Measurements from ENCODE around the gene FHOD1.

Gene FHOD1

DNA sequence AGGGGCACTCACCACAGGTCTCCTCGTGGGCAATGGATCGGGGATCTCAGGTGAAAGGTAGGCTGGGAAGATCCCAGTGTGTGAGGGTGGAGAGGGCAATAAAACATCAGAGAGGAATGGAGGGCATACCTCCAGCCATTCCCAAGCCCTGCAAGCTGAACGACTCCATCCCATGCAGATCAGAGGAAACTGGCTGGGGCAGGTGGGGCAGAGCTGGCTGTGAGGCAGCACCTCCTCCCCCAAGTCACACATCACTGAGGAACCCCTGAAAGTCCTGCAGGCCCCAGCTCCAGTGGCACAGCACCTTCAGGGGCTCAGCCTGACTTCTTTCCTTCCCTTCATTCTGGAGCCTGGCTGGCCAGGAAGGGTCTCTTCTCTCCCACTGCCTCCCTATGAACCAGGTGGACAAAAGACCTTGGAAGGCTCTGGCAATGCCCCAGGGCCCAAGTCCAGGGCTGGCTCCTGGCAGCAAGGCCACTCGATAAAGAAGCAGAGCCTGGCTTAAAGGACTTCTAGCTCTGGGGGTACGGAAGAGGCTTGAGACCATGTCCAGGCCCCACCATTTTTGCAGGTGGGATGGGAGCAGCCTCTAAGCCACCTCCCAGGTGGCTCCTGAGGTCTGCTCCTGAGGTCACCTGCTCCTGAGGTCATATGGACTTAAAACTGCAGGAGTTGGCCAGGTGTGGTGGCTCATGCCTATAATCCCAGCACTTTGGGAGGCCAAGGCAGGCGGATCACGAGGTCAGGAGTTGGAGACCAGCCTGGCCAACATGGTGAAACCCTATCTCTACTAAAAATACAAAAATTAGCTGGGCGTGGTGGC lies 33.9 kb downstream of the FHOD1 start:
- Histone ChIP-seq H3K4me3 (replicated peaks; ENCODE audit: insufficient read depth, low read length) (no peak overlapping the region), H3K27ac (replicated peaks) (no peak overlapping the region), H3K27me3 (ENCODE audit: insufficient read depth, poor library complexity, severe bottlenecking) (no peaks in the 10 kb centered on the region)
- no peak for TF ChIP-seq POLR2AphosphoS5 (IDR thresholded peaks at IDR 0.05; ENCODE audit: low read depth)
- TF ChIP-seq, protein P1, sequence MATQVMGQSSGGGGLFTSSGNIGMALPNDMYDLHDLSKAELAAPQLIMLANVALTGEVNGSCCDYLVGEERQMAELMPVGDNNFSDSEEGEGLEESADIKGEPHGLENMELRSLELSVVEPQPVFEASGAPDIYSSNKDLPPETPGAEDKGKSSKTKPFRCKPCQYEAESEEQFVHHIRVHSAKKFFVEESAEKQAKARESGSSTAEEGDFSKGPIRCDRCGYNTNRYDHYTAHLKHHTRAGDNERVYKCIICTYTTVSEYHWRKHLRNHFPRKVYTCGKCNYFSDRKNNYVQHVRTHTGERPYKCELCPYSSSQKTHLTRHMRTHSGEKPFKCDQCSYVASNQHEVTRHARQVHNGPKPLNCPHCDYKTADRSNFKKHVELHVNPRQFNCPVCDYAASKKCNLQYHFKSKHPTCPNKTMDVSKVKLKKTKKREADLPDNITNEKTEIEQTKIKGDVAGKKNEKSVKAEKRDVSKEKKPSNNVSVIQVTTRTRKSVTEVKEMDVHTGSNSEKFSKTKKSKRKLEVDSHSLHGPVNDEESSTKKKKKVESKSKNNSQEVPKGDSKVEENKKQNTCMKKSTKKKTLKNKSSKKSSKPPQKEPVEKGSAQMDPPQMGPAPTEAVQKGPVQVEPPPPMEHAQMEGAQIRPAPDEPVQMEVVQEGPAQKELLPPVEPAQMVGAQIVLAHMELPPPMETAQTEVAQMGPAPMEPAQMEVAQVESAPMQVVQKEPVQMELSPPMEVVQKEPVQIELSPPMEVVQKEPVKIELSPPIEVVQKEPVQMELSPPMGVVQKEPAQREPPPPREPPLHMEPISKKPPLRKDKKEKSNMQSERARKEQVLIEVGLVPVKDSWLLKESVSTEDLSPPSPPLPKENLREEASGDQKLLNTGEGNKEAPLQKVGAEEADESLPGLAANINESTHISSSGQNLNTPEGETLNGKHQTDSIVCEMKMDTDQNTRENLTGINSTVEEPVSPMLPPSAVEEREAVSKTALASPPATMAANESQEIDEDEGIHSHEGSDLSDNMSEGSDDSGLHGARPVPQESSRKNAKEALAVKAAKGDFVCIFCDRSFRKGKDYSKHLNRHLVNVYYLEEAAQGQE (IDR thresholded peaks at IDR 0.05; ENCODE audit: insufficient replicate concordance, low read depth): no peak
- TF ChIP-seq CTCF (IDR thresholded peaks at IDR 0.05; ENCODE audit: insufficient read depth, low read length): no peak
- no peak for TF ChIP-seq GABPA (IDR thresholded peaks at IDR 0.05; ENCODE audit: low read depth)
- TF ChIP-seq SPI1 (IDR thresholded peaks at IDR 0.05; ENCODE audit: borderline replicate concordance, low read depth): no peak
- DNase-seq (ENCODE audit: low read depth in 1 of 2, low spot score in 1 of 2): no peak

GRCh38 chr16:67212766-67213165 lies 34.5 kb downstream of the FHOD1 start:
- H3K4me3 ChIP-seq (replicated peaks; ENCODE audit: insufficient read depth, low read length): no peak overlapping the region
- H3K27ac ChIP-seq (replicated peaks): no peak overlapping the region
- no peaks in the 10 kb centered on the region for H3K27me3 ChIP-seq (ENCODE audit: insufficient read depth, poor library complexity, severe bottlenecking)
- DNase-seq (ENCODE audit: low read depth in 1 of 2, low spot score in 1 of 2): no peak
- TF ChIP-seq, protein P1 (IDR thresholded peaks at IDR 0.05; ENCODE audit: insufficient replicate concordance, low read depth): no peak
- TF ChIP-seq SPI1 (IDR thresholded peaks at IDR 0.05; ENCODE audit: borderline replicate concordance, low read depth) (no peak), CTCF (IDR thresholded peaks at IDR 0.05; ENCODE audit: insufficient read depth, low read length) (no peak)

GRCh38 chr16:67211674-67212073 lies 35.6 kb downstream of the FHOD1 start:
- Histone ChIP-seq H3K27me3 (ENCODE audit: insufficient read depth, poor library complexity, severe bottlenecking) (no peaks in the 10 kb centered on the region), H3K4me3 (replicated peaks; ENCODE audit: insufficient read depth, low read length) (no peak overlapping the region), H3K27ac (replicated peaks) (no peak overlapping the region)
- TF ChIP-seq SPI1 (IDR thresholded peaks at IDR 0.05; ENCODE audit: borderline replicate concordance, low read depth): no peak
- TF ChIP-seq, protein P1 (IDR thresholded peaks at IDR 0.05; ENCODE audit: insufficient replicate concordance, low read depth): no peak
- no peak for TF ChIP-seq CTCF (IDR thresholded peaks at IDR 0.05; ENCODE audit: insufficient read depth, low read length)
- no peak for TF ChIP-seq POLR2AphosphoS5 (IDR thresholded peaks at IDR 0.05; ENCODE audit: low read depth)
- TF ChIP-seq GABPA (IDR thresholded peaks at IDR 0.05; ENCODE audit: low read depth): no peak
- no peak for DNase-seq (ENCODE audit: low read depth in 1 of 2, low spot score in 1 of 2)

Measured in HL-60 (cell line).